Middle frontal gyrus (tissue), 1 donor: ENCODE data around the gene KIF23.
A peak's percentile ranks its signal among the peaks of the same experiment; 100 is the strongest.
"Not testable (repeated sequence)": the region's sequence is repeated elsewhere in the genome, so short reads cannot be mapped to it uniquely, and the experiment has no call there.

Source experiments
- DNase-seq: peaks from one replicate; pipeline ENCODE4 v3.0.0-alpha.2; 2015; ENCODE audit warnings: low spot score; ENCODE audit errors: extremely low spot score

Gene KIF23

DNA sequence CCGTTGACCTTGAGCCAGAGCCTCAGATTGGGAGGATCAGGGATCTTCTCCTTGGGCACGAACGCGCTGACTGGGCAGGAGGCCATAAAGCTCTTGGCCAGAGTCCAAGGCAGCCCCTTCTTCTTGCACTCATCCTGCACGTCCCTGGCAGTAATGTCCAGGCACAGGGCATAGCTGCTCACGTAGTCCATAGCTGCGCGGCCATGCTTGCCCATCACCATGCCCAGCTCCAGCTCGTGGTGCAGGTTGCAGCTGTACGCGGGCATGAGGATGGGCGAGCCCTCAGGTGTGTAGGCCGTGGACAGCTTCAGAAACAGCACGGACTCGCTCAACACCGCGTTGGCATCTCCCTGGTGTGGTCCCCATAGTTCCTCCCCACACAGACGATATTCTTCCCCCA, 20.5 kb downstream of the KIF23 start:
- no peak for DNase-seq

DNA sequence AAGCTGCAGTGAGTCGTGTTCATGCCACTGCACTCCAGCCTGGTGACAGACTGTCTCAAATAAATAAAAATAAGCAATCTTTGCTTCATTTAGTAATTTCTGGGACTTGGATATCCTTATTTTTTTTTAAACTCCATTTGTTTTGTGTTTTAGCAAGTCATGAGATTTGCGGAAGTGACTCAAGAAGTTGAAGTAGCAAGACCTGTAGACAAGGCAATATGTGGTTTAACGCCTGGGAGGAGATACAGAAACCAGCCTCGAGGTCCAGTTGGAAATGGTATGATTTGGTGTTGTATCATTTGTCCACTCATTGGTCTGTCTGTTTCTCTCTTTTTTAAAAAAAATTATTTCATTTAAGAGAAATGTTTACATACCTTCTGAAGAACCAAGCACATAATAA, 21.8 kb downstream of the KIF23 start:
- no peak for DNase-seq

DNA sequence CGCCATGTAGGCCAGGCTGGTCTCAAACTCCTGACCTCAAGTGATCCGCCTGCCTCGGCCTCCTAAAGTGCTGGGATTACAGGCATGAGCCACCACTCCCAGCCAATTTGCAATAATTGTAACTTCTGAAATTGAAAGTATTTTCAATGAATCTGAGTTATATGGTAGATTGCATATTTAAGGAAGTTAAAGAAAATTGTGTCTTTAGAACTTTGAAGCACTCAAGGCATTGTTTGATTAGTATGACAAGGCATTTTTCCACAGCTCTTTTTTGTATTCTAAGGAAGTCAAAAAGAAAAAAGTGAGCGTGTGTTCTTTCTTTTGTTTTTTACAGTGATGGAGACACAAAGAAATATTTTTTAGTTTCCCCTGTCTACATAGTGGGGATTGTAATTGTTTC, 22.8 kb downstream of the KIF23 start:
- DNase-seq = no peak

DNA sequence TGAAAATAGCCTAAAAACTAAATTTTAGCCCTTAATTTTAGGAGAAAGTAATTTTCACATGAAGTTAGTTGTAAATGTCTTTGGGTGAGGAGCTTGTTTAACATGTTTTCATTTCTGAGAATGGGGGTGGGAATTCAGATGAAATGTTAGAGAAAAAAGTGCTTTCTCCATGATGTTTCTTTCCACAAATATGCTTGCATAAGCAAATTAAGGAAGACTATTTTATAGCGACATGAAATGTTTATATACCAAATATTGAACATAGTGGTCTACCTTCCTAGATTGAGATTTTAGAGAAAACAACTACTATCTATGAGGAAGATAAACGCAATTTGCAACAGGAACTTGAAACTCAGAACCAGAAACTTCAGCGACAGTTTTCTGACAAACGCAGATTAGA, 25.5 kb downstream of the KIF23 start:
- DNase-seq = no peak

DNA sequence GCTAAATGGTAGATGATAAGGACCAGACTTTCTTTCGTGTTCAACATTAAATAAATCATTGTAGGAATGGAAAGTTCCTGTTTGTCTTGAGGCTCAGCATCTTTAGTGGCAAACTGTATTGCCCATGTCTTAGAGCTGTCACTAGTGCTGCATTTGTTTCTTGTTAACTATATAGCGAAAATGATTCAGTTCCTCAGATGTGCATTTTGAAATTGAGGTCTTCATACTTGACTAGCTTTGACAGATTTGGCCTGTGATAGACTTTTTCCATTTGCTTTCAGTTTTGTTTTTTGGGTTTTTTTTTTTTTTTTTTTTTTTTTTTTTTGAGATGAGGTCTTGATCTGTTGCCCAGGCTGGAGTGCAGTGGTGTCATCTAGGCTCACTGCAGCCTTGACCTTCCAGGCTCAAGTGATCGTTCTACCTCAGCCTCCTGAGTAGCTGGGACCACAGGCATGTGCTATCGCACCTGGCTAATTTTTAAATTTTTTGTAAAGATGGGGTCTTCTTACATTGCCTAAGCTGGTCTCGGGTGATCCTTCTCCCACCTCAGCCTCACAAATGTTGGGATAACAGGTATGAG, 29.0 kb downstream of the KIF23 start:
- DNase-seq = no peak

DNA sequence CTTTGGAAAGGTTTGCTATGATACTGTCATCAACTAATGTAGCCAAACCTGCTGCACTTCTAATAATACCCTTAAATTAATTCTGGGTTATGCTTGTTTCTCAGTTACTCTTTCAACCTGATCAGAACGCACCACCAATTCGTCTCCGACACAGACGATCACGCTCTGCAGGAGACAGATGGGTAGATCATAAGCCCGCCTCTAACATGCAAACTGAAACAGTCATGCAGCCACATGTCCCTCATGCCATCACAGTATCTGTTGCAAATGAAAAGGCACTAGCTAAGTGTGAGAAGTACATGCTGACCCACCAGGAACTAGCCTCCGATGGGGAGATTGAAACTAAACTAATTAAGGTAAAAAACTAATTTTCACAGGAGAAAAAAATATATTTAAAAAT, 30.5 kb downstream of the KIF23 start:
- no peak for DNase-seq

DNA sequence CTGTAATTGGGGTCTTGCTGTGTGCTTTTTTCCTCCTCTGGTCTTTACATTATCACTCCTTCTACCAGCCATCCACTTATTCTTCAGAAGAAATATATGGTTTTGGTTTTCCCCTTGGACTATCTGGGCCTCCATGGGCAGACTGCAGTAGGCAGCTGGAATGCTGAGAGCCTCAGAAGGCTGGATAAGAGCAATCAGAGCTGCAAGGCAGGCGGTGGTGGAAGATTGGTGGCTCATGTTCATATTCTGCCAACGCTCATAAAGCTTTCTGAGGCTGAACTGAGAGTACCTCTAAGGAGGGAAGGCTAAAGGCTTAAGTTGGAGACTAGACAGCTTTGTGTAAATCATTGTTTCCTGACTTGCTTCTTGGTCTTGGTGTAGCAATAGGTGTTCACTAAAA, 32.8 kb downstream of the KIF23 start:
- no peak for DNase-seq

DNA sequence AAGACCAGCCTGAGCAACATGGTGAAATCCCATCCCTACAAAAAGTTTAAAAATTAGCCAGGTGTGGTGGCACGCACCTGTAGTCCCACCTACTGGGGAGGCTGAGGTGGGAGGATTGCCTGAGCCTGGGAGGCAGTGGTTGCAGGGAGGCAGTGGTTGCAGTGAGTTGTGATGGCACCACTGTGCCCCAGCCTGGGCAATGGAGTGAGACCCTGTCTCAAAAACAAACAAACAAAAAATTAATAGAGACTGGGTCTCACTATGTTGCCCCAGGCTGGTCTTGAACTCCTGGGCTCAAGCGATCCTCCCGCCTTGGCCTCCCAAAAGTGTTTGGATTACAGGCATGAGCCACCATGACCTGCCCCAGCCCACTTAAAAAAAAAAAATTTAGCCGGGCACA, 36.1 kb downstream of the KIF23 start:
- DNase-seq = not testable (repeated sequence)

DNA sequence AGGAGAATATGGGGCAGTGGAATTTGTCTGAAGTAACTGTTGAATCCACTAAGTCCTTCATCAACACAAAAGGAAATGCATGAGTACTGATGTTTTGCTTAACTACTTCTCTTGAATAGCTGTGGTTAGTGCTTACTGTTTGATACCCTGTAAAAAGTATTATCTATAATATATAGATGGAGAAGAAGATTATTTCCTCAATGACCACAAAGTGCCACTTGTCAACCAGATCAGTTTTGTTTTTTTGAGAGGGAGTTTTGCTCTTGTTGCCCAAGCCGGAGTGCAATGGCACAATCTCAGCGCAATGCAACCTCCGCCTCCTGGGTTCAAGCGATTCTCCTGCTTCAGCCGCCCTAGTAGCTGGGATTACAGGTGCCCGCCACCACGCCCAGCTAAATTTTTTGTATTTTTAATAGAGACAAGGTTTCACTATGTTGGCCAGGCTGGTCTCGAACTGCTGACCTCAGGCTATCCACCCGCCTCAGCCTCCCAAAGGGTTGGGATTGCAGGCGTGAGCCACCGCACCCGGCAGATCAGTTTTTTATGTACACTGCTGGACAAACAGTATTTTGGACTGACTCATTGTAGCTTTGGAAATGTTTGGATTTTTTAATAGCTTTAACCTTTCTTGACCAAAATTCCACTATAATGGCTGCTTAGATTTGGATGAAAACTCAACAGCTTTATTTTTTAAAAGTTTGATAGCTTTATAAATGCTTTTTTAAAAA, 37.0 kb downstream of the KIF23 start:
- no peak for DNase-seq

DNA sequence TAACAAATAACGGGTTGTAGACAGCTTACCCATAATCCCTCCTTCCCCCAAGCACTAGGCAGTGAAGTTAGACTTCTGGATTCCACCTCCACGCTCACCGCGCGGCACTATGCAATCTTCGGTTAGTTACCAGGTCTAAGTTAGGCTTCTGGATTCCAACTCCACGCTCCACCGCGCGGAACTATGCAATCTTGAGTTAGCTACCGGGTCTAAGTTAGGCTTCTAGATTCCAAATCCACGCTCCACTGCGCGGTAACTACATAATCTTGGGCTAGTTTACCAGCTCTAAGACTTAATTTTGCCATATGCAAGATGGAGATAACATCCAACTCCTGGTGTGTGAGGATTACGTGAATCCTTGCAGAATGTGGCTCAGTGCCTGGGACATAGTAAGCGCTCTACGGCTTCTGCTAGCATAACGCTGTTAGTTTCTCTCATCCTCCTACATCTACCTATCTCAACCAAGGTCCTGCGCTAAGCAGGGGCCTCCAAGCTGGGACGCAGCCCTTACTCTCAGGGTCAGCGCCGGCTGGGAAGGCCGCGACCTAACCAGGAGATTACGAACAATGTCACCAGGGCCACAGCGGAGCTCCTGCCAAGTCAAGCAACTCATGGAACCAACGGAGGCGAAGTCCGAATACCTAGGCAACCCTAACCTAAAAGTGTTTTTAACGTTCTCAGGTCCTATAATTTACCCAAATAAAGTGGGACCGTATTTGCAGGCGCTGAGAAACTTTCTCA, 38.0 kb downstream of the KIF23 start:
- no peak for DNase-seq

DNA sequence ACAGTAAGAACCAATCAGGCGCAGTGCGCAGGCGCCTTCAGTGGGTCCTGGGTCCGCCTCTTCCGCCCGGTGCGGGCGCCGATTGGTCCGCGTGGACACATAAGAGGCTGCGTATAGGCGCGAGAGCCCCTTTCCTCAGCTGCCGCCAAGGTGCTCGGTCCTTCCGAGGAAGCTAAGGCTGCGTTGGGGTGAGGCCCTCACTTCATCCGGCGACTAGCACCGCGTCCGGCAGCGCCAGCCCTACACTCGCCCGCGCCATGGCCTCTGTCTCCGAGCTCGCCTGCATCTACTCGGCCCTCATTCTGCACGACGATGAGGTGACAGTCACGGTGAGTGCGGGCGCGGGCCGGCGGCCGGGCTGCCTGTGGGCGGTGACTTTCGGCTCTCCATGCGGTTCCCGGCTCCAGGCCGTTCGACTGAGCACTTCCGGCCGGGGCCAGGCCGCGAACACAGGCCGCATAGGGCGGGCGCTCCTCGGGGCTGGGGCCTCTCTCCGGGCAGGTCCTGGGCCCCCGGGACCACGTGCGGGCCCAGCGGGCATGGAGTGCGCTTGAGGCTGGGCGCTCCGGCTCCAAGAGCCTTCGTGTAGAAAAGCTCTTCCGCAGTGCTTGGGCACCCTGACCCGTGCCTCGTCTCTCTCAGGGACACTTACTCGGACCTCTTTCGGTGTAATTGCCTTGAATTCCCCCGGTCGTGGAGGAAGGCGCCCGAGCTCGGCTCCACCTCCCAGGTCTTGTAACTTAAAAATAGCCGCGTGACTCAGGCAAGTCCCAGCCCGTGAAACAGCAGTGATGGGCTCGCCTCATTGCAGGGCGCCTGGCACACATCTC, 38.8 kb downstream of the KIF23 start, which contains the start of gene RPLP1:
TSS of gene RPLP1 (plus strand) at position 127 of the 830 bp plus-strand sequence. CDS start at position 258, 131 bp downstream.
- DNase-seq = peak; percentile 96

DNA sequence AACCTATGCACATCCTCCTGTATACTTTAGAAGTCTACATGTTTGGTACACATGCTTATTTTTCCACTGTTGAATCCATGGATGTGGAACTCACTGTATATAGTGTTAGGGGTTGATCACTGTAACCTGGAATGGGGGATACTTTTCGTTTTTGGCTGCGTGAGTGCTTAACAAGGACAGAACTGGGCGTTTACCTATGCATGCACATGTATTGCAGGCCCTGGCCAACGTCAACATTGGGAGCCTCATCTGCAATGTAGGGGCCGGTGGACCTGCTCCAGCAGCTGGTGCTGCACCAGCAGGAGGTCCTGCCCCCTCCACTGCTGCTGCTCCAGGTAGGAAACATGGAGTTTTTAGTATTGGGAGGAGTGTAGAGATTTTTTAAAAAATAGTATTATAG, 40.8 kb downstream of the KIF23 start:
- DNase-seq = no peak

DNA sequence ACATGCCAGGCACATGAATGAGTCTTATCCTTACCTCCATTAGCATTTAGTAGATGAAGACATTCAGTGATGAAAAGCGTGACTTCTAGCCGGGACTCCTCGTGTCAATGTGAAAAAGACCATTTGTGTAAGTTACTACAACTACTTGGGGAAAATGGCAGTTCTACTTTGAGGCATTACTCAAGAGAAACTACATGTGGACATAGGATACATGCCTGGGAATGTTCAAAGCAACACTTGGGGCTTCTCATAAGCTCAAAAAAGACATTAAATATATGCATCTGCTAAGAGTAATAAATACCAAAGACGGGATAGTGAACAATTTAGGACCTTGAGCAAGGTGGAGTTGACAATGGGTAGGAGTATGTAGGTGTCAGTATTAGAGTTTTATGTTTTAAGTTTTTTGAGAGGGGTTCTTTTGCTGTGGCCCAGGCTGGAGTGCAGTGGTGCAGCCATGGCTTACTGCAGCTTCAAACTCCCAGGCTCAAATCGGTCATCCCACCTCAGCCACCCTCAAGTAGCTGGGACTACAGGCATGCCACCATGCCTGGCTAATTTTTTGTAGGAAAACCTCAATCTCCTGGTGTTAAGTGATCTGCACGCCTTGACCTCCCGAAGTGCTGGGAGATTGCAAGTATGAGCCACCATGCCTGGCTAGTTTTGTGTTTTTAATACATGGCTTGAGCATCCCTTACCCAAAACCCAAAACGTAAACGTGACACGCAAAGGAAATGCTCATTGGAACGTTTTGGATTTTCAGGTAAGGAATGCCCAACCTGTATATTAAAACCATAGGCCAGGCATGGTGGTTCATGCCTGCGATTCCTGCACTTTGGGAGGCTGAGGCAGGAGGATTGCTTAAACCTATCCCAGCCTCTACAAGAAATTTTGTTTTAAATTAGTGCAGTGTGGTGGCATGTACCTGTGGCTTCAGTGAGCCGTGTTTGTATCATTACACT, 42.3 kb downstream of the KIF23 start:
- DNase-seq = no peak

DNA sequence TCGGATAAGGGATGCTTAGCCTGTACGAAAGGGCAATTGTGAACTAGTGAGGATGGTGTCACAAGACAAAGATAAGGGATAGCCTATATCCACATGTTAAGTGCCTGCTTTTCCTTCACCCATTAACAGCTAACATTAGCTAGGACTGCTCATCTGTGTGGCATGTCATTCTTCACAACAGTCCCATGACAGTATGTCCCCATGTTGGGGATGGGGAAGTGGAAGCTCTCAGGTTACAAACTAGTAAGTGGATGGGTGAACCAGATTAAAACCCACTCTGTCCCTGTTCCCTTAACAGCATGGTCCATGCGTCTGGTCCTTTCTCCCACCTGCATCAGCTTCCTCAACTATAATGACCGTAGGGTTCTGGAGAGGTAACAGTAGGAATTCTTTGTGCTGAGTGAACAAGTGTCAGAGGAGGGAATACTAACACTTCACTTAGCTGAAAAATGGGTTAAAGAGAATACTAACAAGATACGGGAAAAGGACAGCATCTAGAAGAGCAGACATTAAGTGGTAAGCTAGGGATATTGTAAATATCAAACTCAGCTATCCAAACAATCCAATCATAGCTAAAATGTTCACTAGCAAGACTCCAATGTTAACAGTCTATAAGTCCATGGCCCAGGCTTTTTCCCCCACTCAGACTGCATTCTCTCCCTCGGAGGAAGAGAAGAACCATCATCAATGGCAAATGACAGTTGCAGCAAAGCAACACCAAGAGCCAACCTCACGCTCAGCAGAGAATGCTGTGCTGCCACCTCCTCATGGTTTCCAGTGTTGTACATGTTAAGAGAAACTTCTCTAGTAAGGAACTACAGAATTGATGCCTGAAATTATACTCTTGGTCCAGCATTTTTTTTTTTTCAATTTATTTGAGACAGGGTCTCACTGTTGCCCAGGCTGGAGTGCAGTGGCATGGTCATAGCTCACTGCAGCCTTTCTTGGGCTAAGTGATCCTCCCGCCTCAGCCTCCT, 43.4 kb downstream of the KIF23 start:
- no peak for DNase-seq

DNA sequence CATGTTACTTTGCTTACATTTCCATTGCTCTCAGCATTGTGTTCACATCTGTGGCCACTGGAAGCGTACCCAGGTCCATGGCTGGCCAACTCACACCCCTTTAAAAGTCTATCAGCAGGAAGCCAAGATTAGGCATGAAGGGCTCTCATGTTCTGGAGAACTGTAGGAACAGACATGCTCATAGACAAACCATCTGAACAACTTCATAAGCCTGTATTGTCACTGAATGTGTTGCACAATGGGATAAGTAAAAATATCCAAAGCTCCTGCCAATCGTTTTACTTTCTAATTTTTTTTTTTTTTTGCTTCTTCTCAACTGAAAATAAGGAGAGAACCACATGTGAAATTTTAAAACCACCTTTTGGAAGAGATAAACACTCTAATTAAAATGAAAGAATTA, 44.9 kb downstream of the KIF23 start:
- no peak for DNase-seq

DNA sequence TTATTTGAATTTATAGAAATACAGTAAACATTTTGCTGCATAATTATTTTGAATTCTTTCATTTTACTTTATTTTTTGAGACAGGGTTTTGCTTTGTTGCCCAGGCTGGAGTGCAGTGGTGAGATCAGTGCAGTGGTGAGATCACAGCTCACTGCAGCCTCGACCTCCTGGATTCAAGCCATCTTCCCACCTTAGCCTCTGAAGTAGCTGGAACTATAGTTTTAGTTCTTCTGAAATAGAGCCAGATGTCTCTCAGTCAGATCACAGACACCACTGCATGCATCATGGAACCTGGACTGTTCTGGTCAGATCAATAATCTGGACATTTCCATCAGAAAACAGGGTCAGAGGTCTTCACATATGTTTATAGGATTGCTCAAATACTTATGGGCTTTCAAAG, 46.3 kb downstream of the KIF23 start:
- no peak for DNase-seq

DNA sequence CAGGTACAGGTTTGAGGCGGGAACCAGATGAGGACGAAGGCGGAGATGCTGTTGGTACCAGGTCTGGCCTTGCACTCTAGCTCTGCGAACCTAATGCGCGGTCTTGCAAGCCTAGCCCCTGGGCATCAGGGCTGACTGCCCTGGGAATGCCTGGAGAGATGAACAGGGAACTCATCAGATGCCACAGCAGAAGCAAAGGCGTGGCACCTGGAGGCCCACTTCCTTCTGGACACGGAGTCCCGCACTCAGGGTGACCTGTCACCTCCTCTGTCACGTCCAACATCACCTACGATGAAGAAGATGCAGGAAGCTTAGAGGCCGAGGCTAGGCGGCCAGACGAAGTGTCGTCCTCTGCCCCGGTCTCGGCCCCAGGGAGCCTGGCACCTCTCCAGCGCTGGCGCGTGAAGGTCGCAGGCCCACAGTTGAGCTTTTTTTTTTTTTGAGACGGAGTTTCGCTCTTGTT, 47.9 kb downstream of the KIF23 start:
- DNase-seq = no peak

DNA sequence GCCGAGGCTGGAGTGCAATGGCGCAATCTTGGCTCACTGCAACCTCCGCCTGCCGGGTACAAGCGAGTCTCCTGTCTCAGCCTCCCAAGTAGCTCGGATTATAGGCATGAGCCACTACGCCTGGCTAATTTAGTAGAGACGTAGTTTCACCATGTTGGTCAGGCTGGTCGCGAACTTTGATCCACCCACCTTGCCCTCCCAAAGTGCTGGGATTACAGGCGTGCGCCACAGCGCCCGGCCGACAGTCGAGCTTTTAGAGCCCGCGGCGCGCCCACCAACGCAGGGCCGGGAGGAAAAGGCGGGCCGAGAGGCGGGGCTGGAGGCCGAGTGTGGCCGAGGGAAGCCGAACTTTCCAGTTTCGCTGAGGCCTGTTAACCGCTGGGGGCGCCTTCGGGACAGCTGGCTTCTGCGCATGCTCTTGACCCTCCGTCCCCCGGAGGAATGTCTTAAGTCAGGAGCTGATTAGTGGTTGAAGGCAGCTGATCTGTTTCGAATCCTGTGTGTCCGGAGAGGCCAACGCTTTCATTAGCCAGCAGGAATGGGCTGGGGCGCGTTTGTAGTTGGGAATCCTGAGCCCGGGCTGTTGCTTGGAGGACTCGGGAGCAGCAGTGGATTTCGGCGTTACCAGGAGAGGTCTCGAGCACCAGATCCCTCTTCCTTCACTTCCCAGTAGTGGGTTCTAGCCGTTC, 48.5 kb downstream of the KIF23 start:
- peak; percentile 91 for DNase-seq
